Hepatocyte (in vitro differentiated cells): ENCODE measurements around the gene CCR7. TPM values are rescaled to one million over a fixed set of nuclear protein-coding genes. Genes with fewer than 3 reads are reported as not detected.
"Not testable (repeated sequence)": the region's sequence is repeated elsewhere in the genome, so short reads cannot be mapped to it uniquely, and the experiment has no call there.

Experiments used
- DNase-seq: peaks from one replicate; pipeline ENCODE4 v3.0.0-alpha.2; 2016; ENCODE audit warnings: low spot score
- H2AFZ ChIP-seq: fragments of 200-600 bp; sonication (generic); 2 replicates; pipeline ENCODE4 v1.6.0; 2016; ENCODE audit warnings: antibody characterized with exemption, mild to moderate bottlenecking
- H3K27ac ChIP-seq: fragments of 200-600 bp; sonication (generic); 2 replicates; pipeline ENCODE4 v1.5.1; 2016; ENCODE audit warnings: mild to moderate bottlenecking
- H3K27me3 ChIP-seq: fragments of 200-600 bp; sonication (generic); 2 replicates; pipeline ENCODE4 v1.6.1; 2016
- H3K36me3 ChIP-seq: fragments of 200-600 bp; sonication (generic); replicated peaks from 2 replicates; pipeline ENCODE4 v1.5.1; 2016; ENCODE audit warnings: low read depth; ENCODE audit not compliant: insufficient read depth
- H3K4me1 ChIP-seq: fragments of 200-600 bp; sonication (generic); 2 replicates; pipeline ENCODE4 v1.5.1; 2016; ENCODE audit warnings: mild to moderate bottlenecking, moderate library complexity; ENCODE audit not compliant: insufficient read depth
- H3K4me2 ChIP-seq: fragments of 200-600 bp; sonication (generic); 2 replicates; pipeline ENCODE4 v1.6.0; 2016
- H3K4me3 ChIP-seq: fragments of 200-600 bp; sonication (generic); 2 replicates; pipeline ENCODE4 v1.5.1; 2016; ENCODE audit warnings: mild to moderate bottlenecking
- H3K79me2 ChIP-seq: fragments of 200-600 bp; sonication (generic); 2 replicates; pipeline ENCODE4 v1.6.0; 2017; ENCODE audit warnings: mild to moderate bottlenecking
- H3K9me2 ChIP-seq: fragments of 200-600 bp; sonication (generic); replicated peaks from 2 replicates; pipeline ENCODE4 v1.6.0; 2017; ENCODE audit warnings: mild to moderate bottlenecking; ENCODE audit not compliant: insufficient read depth
- H3K9me3 ChIP-seq: fragments of 200-600 bp; sonication (generic); 2 replicates; pipeline ENCODE4 v1.5.1; 2016; ENCODE audit warnings: low read depth, mild to moderate bottlenecking
- H4K20me1 ChIP-seq: fragments of 200-600 bp; sonication (generic); 2 replicates; pipeline ENCODE4 v1.6.0; 2016; ENCODE audit warnings: mild to moderate bottlenecking; ENCODE audit not compliant: insufficient read depth, poor library complexity, severe bottlenecking
- EZH2 ChIP-seq: fragments of 200-600 bp; sonication (generic); IDR thresholded peaks from 2 replicates; pipeline ENCODE4 v1.6.1; 2016; ENCODE audit warnings: antibody characterized with exemption, mild to moderate bottlenecking, borderline replicate concordance
- EZH2phosphoT487 ChIP-seq: fragments of 200-600 bp; sonication (generic); IDR thresholded peaks from one replicate; pipeline ENCODE4 v1.6.1; 2018; ENCODE audit warnings: antibody characterized with exemption, mild to moderate bottlenecking, low read depth, moderate library complexity; ENCODE audit not compliant: unreplicated experiment, severe bottlenecking
- WGBS: methylation state at CpG from one replicate; pipeline ENCODE4 v1.1.6; 2016; ENCODE audit warnings: low lambda C conversion rate; ENCODE audit errors: missing lambda C conversion rate; 5-methylcytosine and 5-hydroxymethylcytosine counted together
- polyA plus RNA-seq: library from polyadenylated mRNA; unstranded; fragments of >200 nt; fragmentation: Nextera tagmentation; extraction: Ambion mirVana; gene quantifications from 2 replicates; pipeline ENCODE4 v1.2.1, GENCODE V29; 2016
- total RNA-seq: library from RNA; depleted of rRNA; stranded (reverse); fragments of >200 nt; gene quantifications from 2 replicates; pipeline ENCODE4 v1.2.3, GENCODE V29; 2014
- TF ChIP-seq, protein P1 (sequence below): fragments of 200-600 bp; sonication (generic); IDR thresholded peaks from 2 replicates; pipeline ENCODE4 v1.5.1; 2016; ENCODE audit warnings: antibody characterized with exemption, mild to moderate bottlenecking; ENCODE audit not compliant: poor library complexity

CCR7 gene
- total and polyA plus RNA-seq, 2 experiments from 2014 or later: 2.8 to 4.1 TPM

DNA sequence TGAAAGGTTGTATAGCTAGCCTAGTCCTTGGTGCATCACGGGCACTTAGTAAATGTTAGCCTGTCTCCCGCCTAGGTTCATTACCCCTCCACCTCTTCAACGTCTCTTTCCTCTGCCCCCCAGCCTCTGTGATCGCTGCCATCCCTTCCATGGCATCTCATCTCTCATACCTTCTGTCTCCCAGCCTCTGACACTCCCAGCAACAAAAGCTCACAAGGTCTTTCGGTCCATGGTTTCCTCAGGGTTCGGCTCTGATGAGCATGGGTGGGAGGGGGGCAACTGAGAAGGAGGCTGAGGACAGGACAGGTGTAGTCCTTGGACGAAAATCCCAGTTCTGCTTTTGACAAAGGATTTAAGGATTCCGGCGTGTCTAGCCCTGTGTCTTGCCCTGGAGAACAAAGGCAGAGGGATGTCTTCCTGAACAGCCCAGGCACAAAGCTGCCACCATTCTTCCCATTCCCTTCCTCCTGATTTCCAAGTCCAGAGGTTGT, 16.7 kb downstream of the CCR7 start:
- H3K9me3 ChIP-seq: no peaks in the 10 kb centered on the region
- DNase-seq: no peak
- H2AFZ ChIP-seq: no peak overlapping the region
- peaks cover 41% of the 10 kb centered on the region for H3K4me1 ChIP-seq
- H3K9me2 ChIP-seq: no peaks in the 10 kb centered on the region
- H3K27me3 ChIP-seq: no peaks in the 10 kb centered on the region
- H3K27ac ChIP-seq: peak overlapping the region; percentile 87
- no peak overlapping the region for H3K4me3 ChIP-seq
- TF ChIP-seq EZH2 (no peak), EZH2phosphoT487 (no peak)
- TF ChIP-seq, protein P1, sequence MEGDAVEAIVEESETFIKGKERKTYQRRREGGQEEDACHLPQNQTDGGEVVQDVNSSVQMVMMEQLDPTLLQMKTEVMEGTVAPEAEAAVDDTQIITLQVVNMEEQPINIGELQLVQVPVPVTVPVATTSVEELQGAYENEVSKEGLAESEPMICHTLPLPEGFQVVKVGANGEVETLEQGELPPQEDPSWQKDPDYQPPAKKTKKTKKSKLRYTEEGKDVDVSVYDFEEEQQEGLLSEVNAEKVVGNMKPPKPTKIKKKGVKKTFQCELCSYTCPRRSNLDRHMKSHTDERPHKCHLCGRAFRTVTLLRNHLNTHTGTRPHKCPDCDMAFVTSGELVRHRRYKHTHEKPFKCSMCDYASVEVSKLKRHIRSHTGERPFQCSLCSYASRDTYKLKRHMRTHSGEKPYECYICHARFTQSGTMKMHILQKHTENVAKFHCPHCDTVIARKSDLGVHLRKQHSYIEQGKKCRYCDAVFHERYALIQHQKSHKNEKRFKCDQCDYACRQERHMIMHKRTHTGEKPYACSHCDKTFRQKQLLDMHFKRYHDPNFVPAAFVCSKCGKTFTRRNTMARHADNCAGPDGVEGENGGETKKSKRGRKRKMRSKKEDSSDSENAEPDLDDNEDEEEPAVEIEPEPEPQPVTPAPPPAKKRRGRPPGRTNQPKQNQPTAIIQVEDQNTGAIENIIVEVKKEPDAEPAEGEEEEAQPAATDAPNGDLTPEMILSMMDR: no peak
- no peaks in the 10 kb centered on the region for H3K36me3 ChIP-seq
- no peak overlapping the region for H3K4me2 ChIP-seq
- no peaks in the 10 kb centered on the region for H3K79me2 ChIP-seq
- WGBS: 90% methylated on average over 9 of the region's 9 CpGs
- H4K20me1 ChIP-seq: no peaks in the 10 kb centered on the region

DNA sequence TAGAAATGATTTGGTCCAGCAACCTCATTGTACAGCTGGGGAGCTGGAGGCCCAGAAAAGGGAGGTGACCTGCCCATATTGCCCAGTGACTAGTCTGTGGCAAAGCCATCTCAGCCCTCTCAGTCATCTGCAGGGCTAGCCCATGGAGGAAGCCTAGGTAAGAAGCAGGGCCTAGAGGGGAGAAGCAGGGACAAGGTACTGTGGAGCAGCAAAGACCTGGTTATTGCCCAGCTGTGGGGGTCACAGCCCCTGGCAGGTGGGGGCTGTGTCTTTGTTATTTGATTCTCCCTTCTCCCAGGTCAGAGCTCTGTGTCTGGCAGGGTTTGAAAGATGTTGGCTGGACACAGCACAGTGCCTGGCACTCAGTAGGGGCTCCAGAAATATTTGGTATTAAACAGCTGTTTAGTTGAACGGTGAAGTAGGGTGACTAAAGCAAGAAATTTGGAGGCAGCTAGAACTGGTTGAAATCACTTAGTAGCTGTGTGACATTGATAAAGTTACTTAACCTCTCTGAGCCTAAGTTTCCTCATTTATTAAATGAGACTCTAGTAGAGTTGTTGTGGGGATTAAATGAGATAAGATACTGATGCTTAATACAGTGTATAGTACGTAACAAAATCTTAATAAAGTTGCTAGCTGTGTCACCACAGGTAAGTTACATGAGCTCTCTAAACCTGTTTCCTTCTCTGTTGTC, 17.3 kb downstream of the CCR7 start:
- no peaks in the 10 kb centered on the region for H4K20me1 ChIP-seq
- H3K4me1 ChIP-seq: peaks cover 42% of the 10 kb centered on the region
- H3K36me3 ChIP-seq: no peaks in the 10 kb centered on the region
- DNase-seq: no peak
- peak overlapping the region; percentile 87 for H3K27ac ChIP-seq
- H3K79me2 ChIP-seq: no peaks in the 10 kb centered on the region
- no peak for TF ChIP-seq EZH2
- TF ChIP-seq EZH2phosphoT487: no peak
- TF ChIP-seq, protein P1: no peak
- no peak overlapping the region for H3K4me3 ChIP-seq
- no peaks in the 10 kb centered on the region for H3K9me2 ChIP-seq
- no peak overlapping the region for H2AFZ ChIP-seq
- WGBS: 91% methylated on average over 2 of the region's 2 CpGs
- H3K27me3 ChIP-seq: no peaks in the 10 kb centered on the region
- H3K4me2 ChIP-seq: no peak overlapping the region
- no peaks in the 10 kb centered on the region for H3K9me3 ChIP-seq

DNA sequence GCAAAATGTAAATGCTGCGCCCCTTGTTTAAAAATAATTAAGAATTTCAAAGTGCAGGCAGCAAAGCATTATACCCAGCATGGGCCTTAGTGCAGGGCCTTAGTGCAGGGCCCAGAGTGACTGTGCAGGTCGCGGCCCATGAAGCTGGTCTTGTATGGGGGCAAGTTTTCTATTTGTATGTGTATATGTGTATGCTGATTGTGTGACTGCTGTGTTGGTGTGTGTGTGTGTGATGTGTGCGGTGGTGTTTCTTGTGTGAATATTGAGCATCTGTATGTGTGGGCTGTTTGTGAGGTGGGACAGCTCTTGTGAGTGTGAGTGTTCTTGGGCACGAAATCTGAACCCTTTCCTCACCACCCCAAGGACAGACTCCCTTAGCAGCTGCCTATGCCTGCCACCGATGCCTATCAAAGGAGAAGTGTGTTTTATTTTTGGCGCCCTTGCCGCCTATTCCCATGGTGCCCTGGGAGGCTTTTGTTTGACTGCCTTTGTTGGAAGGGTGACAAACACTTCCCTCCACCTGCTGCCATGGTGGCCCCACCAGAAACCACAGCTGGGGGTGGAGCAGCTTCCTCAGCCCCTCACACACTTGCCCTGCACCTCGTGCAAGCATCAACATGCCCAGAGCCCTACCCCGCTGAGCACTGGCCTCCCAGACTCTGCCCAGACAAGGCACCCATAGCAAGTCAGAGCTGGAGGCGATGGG, 18.0 kb downstream of the CCR7 start:
- Histone ChIP-seq H3K27ac (peak overlapping the region; percentile 87), H3K4me2 (no peak overlapping the region), H3K9me3 (no peaks in the 10 kb centered on the region), H3K9me2 (no peaks in the 10 kb centered on the region), H3K4me3 (no peak overlapping the region), H3K27me3 (no peaks in the 10 kb centered on the region), H3K79me2 (no peaks in the 10 kb centered on the region), H3K36me3 (no peaks in the 10 kb centered on the region), H2AFZ (no peak overlapping the region), H3K4me1 (peaks cover 45% of the 10 kb centered on the region), H4K20me1 (no peaks in the 10 kb centered on the region)
- 89% methylated on average over 11 of the region's 11 CpGs for WGBS
- TF ChIP-seq EZH2phosphoT487: no peak
- TF ChIP-seq EZH2: no peak
- TF ChIP-seq, protein P1: no peak
- DNase-seq: peak; percentile 2

DNA sequence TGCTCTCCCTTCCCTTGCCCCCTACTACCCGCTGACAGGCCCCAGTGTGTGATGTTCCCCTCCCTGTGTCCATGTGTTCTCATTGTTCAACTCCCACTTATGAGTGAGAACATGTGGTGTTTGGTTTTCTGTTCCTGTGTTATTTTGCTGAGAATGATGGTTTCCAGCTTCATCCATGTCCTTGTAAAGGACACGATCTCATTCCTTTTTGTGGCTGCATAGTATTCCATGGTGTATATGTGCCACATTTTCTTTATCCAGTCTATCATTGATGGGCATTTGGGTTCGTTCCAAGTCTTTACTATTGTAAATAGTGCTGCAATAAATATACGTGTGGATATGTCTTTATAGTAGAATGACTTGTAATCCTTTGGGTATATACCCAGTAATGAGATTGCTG, 18.8 kb downstream of the CCR7 start:
- H3K4me3 ChIP-seq, H3K79me2 ChIP-seq, H3K36me3 ChIP-seq, H2AFZ ChIP-seq, H4K20me1 ChIP-seq, H3K9me2 ChIP-seq, H3K4me2 ChIP-seq, DNase-seq, H3K9me3 ChIP-seq, H3K27me3 ChIP-seq, H3K27ac ChIP-seq: not testable (repeated sequence)
- WGBS: 92% methylated on average over 4 of the region's 4 CpGs
- H3K4me1 ChIP-seq: peaks cover 46% of the 10 kb centered on the region
